ENCODE measurements around the gene CAMKK1. TPM values are rescaled to one million over a fixed set of nuclear protein-coding genes. Genes with fewer than 3 reads are reported as not detected.

The CAMKK1 gene
- total and polyA plus RNA-seq, 9 of the 15 experiments (the other 6 are each of a cell fraction or from before 2014, with no cell fraction given) = 0.34 to 7.5 (median 4.9) TPM

- TF ChIP-seq ZNF124 (CRISPR knock-in tag; IDR thresholded peaks at IDR 0.05) = no peak
- TF ChIP-seq ZNF707 (CRISPR knock-in tag; conservative IDR thresholded peaks at IDR 0.05) = no peak
- TF ChIP-seq, protein P1, sequence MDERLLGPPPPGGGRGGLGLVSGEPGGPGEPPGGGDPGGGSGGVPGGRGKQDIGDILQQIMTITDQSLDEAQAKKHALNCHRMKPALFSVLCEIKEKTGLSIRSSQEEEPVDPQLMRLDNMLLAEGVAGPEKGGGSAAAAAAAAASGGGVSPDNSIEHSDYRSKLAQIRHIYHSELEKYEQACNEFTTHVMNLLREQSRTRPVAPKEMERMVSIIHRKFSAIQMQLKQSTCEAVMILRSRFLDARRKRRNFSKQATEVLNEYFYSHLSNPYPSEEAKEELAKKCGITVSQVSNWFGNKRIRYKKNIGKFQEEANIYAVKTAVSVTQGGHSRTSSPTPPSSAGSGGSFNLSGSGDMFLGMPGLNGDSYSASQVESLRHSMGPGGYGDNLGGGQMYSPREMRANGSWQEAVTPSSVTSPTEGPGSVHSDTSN (CRISPR knock-in tag; IDR thresholded peaks at IDR 0.05; ENCODE audit: low read depth) = no peak
- TF ChIP-seq, protein P1 (tag; conservative IDR thresholded peaks at IDR 0.05; ENCODE audit: low read depth) = no peak
- TF ChIP-seq ZNF740 (CRISPR knock-in tag; IDR thresholded peaks at IDR 0.05) = 0 out of 2 replicates have a peak, but pooled peaks have one; percentile 0
- TF ChIP-seq ZNF740 (tag; IDR thresholded peaks at IDR 0.05) = no peak
- no peak for TF ChIP-seq ZFP36 (IDR thresholded peaks at IDR 0.05; ENCODE audit: low read depth, low read length, partially characterized antibody)
- TF ChIP-seq ZNF217 (CRISPR knock-in tag; IDR thresholded peaks at IDR 0.05) = no peak
- no peak for TF ChIP-seq HIVEP1 (CRISPR knock-in tag; IDR thresholded peaks at IDR 0.05)
- no peak for TF ChIP-seq SMARCA5 (IDR thresholded peaks at IDR 0.05)
- no peak for TF ChIP-seq ZNF436 (CRISPR knock-in tag; IDR thresholded peaks at IDR 0.05)
- TF ChIP-seq CSDE1 (IDR thresholded peaks at IDR 0.05) = no peak
- no peak for TF ChIP-seq ZNF12 (CRISPR knock-in tag; IDR thresholded peaks at IDR 0.05)
- no peak for TF ChIP-seq THRAP3 (IDR thresholded peaks at IDR 0.05; ENCODE audit: borderline replicate concordance)
Measured at GRCh38 chr17:3893720-3894116, 865 bp upstream of the CAMKK1 start (continued).
